Adipocyte (in vitro differentiated cells): ENCODE data around the gene MBLAC1.
A peak's percentile ranks its signal among the peaks of the same experiment; 100 is the strongest.

Experiments
- DNase-seq: peaks from one replicate; pipeline ENCODE4 v3.0.0-alpha.2; 2015; ENCODE audit warnings: low read depth
- H3K27me3 ChIP-seq: replicated peaks from 2 replicates; pipeline ENCODE4 v1.7.0; 2013; ENCODE audit warnings: mild to moderate bottlenecking, low read length, moderate library complexity; ENCODE audit not compliant: control insufficient read depth, insufficient read depth
- H3K36me3 ChIP-seq: 2 replicates; pipeline ENCODE4 v1.7.0; 2013; ENCODE audit warnings: low read length, mild to moderate bottlenecking, moderate library complexity; ENCODE audit not compliant: control insufficient read depth, insufficient read depth, severe bottlenecking
- H3K4me1 ChIP-seq: 2 replicates; pipeline ENCODE4 v1.7.0; 2013; ENCODE audit warnings: mild to moderate bottlenecking, low read length, moderate library complexity; ENCODE audit not compliant: control insufficient read depth, insufficient read depth
- H3K4me3 ChIP-seq: 2 replicates; pipeline ENCODE4 v1.7.0; 2013; ENCODE audit warnings: mild to moderate bottlenecking, low read length, moderate library complexity
- H3K9ac ChIP-seq: 2 replicates; pipeline ENCODE4 v1.7.0; 2013; ENCODE audit warnings: mild to moderate bottlenecking, low read length, moderate library complexity
- H3K9me3 ChIP-seq: 2 replicates; pipeline ENCODE4 v1.7.0; 2013; ENCODE audit warnings: mild to moderate bottlenecking, low read length, moderate library complexity; ENCODE audit not compliant: control insufficient read depth

MBLAC1 gene

DNA sequence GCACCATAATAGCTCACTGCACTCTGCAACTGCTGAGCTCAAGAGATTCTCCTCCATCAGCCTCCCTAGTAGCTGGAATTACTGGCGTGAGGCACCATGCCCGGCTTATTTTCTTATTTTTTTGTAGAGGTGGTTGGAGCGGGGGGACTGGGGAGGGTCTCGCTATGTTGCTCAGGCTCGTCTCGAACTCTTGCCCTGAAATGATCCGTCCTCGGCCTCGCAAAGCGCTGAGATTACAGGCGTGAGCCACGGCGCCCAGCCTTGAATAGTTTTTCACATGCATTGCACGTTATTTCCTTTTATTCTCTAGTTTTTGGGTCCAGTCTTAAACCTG is 21.4 kb downstream of the MBLAC1 start:
- peaks cover 15% of the 10 kb centered on the region for H3K4me1 ChIP-seq
- no peak for DNase-seq
- H3K36me3 ChIP-seq, result peaks cover 1% of the 10 kb centered on the region
- H3K4me3 ChIP-seq, result peak overlapping the region; percentile 95
- H3K9ac ChIP-seq, result peak overlapping the region; percentile 76
- no peaks in the 10 kb centered on the region for H3K9me3 ChIP-seq
- no peaks in the 10 kb centered on the region for H3K27me3 ChIP-seq

GRCh38 chr7:100148559-100149328 is 22.0 kb downstream of the MBLAC1 start, which contains the start of gene LAMTOR4:
TSS of gene LAMTOR4 (plus strand) at chr7:100148918. CDS start at chr7:100148973, 55 bp downstream.
- H3K4me1 ChIP-seq, result peaks cover 16% of the 10 kb centered on the region
- H3K4me3 ChIP-seq, result peak within 1 kb of the TSS; percentile 95
- peak within 1 kb of the TSS; percentile 94 for H3K9ac ChIP-seq
- H3K9me3 ChIP-seq, result no peaks in the 10 kb centered on the region
- DNase-seq, result peak; percentile 99
- H3K27me3 ChIP-seq, result no peaks in the 10 kb centered on the region
- H3K36me3 ChIP-seq, result peaks cover 7% of the 10 kb centered on the region

DNA sequence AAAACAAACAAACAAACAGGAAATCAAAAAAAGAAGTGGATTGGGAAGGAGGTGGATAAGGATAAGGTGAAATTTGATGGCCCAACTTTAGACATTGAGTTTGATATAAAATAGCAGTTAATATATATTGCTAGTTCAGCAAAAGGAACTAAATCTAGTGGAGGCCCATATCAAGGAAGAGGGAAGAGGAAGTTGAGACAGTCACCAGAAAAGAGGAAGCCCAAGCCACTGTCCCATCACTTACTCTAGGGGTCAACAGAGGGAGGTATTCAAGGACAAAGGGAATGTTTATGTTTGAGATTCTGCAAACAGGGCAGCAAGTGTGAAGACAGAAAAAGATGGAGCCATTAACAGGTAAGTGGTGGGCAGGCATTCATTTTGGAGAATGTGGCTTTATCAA is 25.6 kb downstream of the MBLAC1 start:
- Histone ChIP-seq H3K9ac (no peak overlapping the region), H3K4me1 (peaks cover 30% of the 10 kb centered on the region), H3K36me3 (peaks cover 39% of the 10 kb centered on the region), H3K27me3 (no peaks in the 10 kb centered on the region), H3K9me3 (no peaks in the 10 kb centered on the region), H3K4me3 (no peak overlapping the region)
- DNase-seq, result no peak

GRCh38 chr7:100152937-100153666 is 26.3 kb downstream of the MBLAC1 start:
- Histone ChIP-seq H3K9me3 (no peaks in the 10 kb centered on the region), H3K4me3 (no peak overlapping the region), H3K36me3 (peaks cover 39% of the 10 kb centered on the region), H3K4me1 (peaks cover 32% of the 10 kb centered on the region), H3K9ac (no peak overlapping the region), H3K27me3 (no peaks in the 10 kb centered on the region)
- DNase-seq, result no peak

DNA sequence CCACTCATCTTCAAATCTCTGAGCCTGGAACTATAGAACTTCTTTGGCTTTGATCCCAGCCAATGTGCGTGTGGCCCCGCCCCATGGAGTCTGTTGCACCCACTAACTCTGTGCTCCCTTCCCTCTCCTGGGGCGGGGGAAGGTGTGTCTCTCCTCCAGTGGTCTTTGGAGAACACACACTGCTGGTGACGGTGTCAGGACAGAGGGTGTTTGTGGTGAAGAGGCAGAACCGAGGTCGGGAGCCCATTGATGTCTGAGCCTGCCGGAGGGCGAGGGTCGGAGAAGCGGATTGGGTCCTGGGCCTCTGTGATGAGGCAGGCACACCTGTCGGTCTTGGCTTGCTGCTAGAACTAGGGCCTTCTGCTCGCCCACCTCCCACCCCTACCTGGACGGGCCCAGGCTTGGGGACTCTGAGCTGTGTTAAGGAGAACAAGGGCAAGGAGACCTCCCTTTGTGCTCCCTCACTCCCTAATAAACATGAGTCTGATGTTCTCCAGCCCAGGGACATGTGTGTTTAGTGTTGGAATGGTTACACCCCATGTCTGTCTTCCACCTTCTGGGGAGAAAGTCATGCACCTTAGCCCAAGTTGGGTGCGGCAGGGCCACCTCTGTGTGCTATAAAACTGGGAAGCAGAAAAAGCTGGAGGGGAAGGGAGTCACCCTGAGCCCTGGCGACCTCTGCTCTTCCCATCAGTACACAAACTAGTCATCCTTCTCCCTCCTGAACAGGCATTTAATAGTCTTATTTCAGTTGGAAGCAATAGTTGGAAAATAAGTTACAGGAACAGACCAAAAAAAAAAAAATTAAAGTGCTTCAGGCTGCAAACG is 27.2 kb downstream of the MBLAC1 start:
- no peaks in the 10 kb centered on the region for H3K27me3 ChIP-seq
- H3K4me3 ChIP-seq, result no peak overlapping the region
- H3K9me3 ChIP-seq, result no peaks in the 10 kb centered on the region
- H3K4me1 ChIP-seq, result peaks cover 31% of the 10 kb centered on the region
- peaks cover 39% of the 10 kb centered on the region for H3K36me3 ChIP-seq
- no peak for DNase-seq
- H3K9ac ChIP-seq, result no peak overlapping the region

DNA sequence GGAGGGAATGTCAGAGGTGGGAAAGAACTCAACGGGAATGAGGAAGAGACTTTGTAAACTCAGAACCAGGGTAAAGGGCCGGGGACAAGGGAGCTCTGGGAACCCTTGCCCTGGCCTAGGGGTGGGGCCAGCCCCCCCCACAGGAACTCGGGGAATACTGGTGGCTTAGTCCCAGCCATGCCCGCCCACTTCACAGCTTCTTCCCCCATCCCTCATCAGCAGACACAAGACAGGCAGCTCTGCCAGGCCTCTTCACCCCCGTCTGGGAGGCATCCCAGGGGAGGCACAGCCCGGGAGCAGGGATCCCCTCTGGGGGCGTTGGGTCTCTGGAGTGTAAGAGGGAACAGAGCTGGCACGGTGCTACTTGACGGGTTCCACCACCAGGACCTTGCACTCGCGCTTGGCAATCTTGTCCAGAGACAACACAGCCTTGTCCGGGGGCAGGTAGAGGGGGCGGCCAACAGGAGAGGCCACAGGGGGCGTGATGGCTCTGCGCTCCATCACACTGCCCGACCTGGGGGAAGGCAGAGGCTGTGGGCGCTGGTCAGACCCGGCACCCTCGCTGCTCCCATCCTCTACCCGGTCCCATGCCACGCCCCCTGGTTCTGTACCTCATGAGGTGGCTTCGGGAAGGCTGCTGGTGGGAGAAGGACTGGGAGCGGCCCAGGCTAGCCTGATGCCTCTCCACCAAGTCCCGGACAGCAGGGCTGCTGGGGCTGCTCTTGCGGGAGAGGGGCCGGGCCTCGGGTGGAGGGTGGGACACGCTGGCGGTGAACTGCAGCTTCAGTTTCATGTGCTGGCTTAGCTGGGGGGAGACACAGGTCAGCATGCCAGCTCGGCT is 28.1 kb downstream of the MBLAC1 start:
- no peak overlapping the region for H3K9ac ChIP-seq
- H3K4me1 ChIP-seq, result peaks cover 29% of the 10 kb centered on the region
- DNase-seq, result no peak
- no peaks in the 10 kb centered on the region for H3K9me3 ChIP-seq
- H3K4me3 ChIP-seq, result no peak overlapping the region
- peaks cover 39% of the 10 kb centered on the region for H3K36me3 ChIP-seq
- H3K27me3 ChIP-seq, result no peaks in the 10 kb centered on the region

- Histone ChIP-seq H3K9ac (no peak overlapping the region), H3K36me3 (peaks cover 39% of the 10 kb centered on the region), H3K4me3 (no peak overlapping the region), H3K4me1 (peaks cover 23% of the 10 kb centered on the region), H3K27me3 (no peaks in the 10 kb centered on the region), H3K9me3 (no peaks in the 10 kb centered on the region)
- no peak for DNase-seq
These were observed 29.0 kb downstream of the MBLAC1 start for GRCh38 chr7:100155553-100156317.

DNA sequence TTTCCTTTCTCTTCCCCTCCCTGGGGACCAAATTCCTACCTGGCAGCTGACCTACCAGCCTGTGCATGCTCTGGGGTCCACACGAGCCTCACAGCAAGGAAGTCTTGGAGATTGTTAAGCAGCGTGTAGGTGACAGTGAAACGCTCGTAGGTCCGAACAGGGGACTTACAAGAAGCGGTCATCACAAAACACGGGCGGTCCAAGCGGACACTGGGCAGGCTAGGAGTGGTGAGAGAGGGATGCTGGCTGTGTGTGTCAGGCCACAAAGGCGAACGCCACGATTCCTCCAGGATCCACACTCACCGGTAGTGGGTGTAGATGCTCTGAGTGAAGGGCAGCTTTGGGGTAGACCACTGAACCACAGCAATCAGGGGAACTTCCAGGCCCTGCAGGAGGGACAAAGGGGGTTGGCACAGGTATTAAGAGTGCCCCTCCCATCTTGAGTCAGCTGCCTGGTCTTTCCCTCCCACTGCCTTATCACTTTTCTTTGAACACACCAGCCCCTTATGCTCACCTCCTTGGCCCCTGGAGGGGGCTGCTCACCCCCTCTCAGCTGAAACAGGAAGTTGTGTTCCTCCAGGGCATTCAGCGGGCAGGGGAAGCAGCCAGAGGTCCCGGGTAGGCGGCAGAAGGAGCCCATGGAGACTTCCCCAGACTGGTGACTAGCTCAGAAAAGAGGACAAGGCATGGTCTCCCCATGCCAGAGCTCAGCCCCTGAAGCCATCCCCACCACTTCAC is 29.7 kb downstream of the MBLAC1 start:
- no peaks in the 10 kb centered on the region for H3K27me3 ChIP-seq
- DNase-seq, result no peak
- H3K9ac ChIP-seq, result peak overlapping the region; percentile 94
- no peaks in the 10 kb centered on the region for H3K9me3 ChIP-seq
- peaks cover 23% of the 10 kb centered on the region for H3K4me1 ChIP-seq
- peak overlapping the region; percentile 91 for H3K4me3 ChIP-seq
- peaks cover 39% of the 10 kb centered on the region for H3K36me3 ChIP-seq

- Histone ChIP-seq H3K4me3 (peak overlapping the region; percentile 91), H3K27me3 (no peaks in the 10 kb centered on the region), H3K36me3 (peaks cover 39% of the 10 kb centered on the region), H3K4me1 (peaks cover 23% of the 10 kb centered on the region), H3K9ac (peak overlapping the region; percentile 94), H3K9me3 (no peaks in the 10 kb centered on the region)
- no peak for DNase-seq
These were observed 30.2 kb downstream of the MBLAC1 start for GRCh38 chr7:100157069-100157333.
